ENCODE results near the gene DBH.

The DBH gene

DNA sequence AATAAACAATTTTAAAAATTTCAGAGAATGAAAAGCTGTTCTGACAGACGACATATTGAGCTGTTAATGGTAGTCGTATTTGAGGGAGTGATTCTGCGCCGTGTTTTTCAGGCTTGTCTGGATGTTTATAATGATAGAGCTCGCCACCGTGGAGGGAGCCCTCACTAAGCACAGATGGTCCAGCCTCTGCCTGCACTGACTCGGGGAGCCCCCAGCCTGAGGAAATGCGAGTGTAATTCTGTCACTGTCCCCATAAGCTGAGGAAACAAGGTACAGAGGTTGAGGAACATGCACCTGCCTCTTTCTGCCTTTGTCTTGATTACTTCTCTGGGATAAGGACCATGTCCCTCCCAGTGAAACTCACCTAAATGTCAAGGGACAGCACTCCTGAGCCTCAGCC, 7.4 kb upstream of the DBH start:
- FAIRE-seq, result no peak

DNA sequence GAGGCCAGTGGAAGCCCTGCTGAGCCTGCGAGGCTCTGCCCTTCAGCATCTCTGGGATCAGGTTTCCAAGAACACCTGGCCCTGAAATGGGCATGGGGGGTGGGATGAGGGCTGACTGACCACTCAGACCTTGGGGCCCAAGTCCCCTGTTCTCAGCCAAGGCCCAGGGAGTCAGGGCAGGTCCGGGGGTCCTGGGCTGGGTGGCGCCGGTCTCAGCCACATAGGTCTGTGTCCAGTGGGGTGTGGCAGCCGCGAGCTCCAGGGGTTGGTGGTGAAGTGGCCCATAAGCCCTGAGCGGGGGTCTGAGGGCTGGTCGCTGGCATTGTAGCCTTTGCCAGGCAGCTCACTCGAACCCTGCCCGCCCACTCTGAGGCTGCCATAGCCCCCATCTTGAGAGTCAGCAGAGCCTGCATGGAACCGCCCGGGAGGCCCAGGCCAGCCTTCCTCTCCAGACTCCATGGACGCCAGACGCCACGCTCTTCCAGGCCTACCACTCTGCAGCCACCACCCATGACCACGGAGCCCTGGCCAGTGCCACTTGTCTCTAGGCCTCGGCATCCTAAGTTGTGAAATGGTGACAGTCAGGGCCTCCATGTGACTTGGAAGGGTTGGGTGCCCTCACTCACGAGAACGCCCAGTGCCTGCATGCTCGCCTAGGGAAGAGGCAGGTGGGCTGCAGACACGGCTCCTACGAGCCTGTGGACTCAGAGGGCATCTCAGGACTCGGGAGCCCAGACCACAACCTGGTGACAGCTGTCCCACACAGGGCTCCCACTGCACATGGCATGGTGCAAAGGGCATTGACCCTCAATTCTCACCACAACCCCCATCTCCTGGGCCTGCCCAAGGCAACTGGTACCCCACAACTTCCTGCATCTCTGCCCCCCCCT, 6.7 kb upstream of the DBH start:
- FAIRE-seq, result no peak

DNA sequence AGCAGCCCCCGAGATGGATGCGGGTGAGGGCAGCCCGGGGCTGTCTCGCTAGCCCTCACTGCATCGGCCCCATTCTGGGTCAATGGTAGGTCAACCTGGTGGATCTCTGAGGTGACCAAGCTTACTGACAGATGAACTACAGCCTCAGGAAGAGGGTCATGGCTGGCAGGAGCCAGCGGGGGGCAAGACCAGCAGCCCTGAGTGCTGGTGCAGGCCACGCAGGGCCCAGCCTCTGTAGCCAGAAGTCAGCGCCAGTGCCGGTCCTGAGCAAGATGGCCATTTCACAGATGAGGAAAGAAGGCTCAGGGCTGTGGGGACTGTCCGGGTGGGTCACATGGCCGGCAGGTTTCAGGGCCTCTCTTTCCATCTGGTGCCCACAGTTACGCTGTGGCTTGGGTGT, 5.1 kb upstream of the DBH start:
- no peak for FAIRE-seq

DNA sequence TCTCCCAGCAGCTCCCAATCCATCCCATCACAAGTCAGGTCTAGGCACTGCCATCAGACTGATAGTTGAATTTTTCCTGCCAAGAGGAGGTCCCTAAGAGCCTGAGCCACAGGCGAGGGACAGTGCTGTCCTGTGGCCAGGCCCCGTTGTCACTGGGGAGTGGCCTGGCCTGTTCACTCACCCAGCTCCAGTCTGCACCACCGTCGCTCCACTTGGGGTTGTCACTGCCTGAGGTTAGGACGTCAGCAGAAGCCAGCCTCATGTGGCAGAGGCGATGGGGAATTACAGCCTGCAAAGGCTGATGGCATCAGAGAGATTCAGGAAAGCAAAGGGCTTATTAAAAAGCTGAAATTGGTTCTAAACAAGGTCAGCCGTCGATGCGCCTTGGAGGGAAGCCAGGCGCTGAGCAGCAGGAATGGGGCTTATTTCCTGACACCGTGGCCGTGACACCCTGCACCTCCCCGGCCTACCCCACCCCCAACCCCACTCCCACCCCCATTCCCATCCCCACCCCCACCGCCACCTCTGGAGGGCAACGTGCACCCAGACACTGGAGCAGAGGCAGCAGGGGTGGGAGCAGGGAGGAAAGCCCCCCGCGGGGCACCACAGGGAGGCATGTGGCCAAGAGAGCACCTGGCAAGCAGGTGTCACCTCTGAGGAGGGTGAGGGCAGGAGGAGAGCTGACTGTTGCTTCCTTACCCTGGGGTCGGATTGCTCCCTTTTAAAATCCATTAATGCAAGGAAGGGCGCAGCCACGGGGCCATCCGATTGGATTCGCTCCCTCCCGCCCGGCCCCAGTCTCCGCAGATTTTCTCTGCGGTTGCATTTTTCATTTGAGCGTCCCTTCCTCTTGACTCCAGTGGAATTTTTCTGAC, 3.1 kb upstream of the DBH start:
- FAIRE-seq, result no peak

DNA sequence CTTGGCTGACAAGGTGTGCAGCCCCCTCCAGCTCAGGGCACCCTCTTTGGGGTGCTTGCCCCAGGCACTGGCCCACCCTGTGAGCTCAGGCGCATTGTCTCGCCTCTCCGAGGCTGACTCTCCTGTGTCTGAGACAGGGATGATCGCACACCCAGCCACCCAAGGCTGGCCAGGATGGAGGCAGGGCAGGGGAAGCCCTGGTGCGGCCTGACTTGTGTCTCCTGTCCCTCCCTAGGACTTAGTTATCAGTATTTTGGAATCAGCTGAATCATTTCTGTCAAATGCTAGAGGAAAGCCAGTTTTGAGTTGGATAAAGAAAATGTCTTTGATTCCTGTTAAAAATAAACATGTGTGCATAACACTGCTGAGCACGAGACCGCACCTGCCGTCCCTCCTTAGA, 2.5 kb upstream of the DBH start:
- FAIRE-seq, result no peak

DNA sequence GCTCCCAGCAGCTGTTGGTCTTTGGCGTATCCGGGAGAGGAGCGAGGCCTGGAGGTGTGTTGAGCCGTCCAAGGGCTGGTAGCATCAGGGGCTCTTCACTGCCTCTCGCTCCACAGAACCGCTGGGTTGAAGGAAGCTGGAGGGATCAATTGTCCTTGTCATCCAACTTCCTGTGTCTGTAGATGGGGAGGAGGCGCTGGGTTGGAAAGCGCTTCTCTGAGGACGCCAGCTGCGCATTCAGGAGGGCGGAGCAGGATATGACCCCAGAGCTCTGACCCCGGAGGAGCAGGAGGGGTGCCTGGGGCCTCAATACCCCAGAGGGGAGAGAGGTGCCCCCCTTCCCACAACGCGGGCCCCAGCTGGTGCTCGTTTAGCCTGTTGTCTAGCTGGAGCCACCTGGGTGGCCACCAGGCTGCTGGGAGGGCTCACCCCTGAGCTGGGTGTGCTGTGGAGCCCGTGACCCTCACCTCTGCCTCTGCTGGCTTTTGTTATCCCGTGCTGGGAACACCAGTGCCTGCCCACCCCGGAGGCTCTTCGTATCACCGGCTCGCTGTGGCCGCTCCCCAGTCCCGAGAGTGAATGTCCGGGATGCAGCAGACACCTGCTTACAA, 2.0 kb upstream of the DBH start:
- no peak for FAIRE-seq

DNA sequence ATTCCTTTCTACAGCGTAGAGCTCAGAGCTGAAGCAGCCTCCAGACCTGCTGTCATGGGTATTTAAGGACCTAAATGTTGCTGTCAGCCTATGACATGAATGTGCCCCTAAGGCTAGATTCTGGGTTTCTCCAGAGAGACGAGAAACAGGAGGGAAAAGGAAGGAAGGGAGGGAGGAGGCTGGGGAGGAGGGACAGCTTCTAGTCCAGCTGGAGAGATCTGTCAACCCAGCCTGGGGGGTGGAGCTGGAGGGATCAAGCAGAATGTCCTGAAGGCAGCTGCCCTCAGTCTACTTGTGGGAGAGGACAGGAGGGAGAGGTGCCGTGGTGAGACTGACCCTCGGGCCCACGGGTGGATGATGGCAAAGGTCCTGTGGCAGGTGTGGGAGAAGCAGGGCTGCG, 1.1 kb upstream of the DBH start:
- no peak for FAIRE-seq

DNA sequence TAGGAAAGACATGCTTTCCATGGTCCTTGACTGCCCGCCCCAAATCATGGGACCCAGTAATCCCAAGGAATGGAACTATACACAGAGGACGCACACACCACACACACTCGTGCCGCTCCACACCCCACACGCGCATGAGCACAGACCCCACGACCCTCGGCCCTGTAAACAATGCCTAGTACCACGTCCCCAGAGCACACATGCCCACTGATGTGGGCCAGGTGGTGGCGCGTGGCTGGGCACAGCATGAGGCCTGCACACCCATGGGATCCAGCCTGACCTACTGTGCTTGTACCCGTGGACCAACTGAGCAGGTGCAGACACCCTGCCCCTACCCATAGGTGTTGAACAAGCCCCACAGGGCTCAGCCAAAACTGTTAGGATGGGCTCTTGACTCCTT, 739 bp downstream of the DBH start:
- FAIRE-seq, result no peak

DNA sequence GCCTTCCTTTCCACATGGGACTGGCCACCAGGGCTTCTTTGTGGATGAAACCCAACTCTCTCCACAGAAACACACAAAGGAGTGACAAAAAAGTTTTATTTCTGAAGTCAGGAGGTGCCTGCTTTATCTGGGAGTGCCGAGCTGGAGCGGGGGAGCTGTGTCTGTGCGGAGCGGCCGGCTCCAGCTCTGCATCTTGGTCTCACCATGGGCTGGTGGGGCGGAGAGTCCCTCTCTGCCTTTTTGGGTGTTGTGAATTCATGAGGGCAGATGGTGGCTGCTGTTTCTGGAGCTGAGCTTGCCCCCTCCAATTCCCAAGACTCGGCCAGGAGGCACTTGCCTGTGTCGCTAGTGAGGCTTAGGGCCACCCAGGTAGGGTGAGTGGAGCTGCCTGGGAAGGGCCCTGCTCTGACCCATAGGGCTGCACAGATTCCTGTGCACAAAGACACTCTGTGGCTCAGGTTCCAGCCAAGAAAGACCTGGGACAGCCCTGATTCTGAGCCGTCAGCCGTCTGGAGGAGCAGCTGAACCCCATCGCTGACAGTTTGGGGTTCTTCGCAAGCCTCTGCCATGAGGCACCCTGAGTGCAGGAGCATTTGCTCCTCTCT, 1.4 kb downstream of the DBH start:
- no peak for FAIRE-seq

DNA sequence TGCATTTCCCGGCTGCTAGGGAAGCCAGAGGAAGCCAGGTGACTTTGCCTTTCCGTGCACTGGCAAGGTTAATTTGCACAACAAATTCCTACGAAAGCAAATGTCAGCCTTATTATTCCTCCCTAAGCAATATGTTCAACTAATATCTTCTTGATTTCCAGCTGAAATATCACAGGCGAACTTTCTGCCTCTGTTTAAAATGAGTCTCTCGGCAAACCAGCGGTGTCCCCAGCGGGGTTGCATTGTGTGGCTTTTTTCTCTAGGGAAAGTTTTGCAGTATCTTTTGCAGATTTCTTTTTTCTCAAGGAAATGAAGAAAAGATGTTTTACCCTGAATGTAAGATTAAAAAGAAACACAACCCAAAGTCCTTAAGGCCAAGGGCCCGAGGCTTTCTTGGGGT, 1.9 kb downstream of the DBH start:
- no peak for FAIRE-seq

DNA sequence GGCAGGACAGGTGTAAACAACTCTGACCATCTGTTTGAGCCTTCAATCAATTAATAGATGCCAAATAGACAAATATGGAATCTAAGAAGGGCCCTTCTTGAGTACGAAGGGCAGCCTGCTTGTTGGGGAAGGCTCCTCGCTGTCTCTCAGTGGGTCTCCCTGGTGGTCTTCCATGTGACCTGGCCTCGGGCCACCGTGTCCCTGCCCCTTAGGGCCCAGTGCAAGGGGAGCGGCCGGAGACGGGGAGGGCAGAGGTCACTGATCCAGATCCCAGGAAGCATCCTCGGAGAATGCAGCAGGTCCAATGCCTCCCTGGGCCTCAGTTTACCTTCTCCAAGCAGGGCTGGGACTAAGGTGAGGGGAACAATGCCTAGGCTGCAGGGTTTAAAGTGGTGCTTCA, 2.5 kb downstream of the DBH start:
- FAIRE-seq, result no peak

DNA sequence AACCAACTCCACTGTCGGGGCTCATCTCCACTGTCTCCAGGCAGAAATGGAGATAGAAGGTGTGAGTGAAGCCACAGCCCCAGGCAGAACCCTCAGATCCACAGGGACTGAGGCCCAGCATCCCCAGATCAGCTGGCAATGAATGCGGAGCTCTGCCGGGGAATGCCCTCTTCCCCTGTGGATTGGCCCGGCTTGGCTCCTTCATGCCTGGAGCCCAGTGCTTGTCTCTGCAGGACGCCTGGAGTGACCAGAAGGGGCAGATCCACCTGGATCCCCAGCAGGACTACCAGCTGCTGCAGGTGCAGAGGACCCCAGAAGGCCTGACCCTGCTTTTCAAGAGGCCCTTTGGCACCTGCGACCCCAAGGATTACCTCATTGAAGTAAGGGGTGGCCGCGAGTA, 3.5 kb downstream of the DBH start:
- FAIRE-seq, result no peak

DNA sequence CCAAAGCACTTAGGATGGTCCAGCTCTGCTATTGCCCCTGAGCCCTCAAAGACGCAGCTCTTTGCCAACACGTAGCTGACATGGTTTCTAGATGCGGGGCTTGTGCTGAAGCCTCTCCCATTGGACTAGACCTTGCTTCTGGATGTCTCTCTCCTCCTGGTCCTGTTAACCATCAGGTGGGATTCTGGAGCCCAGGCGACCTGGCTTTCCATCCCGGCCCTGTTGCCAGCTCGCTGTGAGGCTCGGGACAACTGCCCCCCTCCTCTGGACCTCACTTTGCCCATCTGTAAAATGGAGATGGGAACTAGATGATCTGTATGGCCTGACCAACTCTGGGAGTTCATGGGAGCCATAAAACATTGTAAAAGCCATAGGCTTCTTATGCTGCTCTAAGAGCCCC, 4.0 kb downstream of the DBH start:
- FAIRE-seq, result no peak

DNA sequence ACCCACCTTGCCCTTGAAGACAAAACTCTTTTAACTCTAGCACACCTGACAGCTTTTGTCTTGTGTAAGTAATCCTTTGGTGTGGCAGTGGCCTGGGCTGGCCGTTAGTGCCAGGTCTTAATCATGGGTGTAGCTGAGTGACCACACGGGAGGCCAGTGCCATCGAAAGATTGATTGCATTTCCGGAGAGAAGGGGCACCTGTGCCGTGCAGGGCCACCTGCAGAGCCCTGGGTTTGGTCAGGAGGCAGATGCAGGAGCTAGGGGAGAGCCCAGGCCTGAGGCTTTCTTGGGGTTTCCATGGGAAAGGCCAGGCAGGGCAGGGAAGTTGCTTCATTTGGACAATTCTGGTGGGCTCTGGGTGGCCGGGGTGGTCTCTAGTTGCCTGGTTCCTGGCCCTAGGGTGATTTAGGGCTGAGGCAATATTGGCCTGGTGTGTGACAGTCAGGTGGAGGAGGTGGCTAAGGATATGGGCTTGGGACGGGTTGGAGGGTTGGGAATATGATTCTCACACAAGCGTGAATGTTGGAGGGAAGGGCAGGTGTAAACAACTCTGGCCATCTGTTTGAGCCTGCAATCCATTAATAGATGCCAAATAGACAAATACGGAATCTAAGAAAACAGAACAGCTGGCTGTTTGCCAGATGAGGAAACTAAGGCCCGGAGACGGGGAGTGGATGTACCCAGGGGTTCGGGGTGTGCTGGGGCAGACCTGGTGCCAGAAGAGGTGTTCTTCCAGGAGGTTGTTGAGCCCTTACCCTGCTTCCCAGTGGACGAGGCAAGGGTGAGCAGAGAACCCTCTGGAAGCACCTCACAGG, 4.6 kb downstream of the DBH start:
- FAIRE-seq, result no peak

DNA sequence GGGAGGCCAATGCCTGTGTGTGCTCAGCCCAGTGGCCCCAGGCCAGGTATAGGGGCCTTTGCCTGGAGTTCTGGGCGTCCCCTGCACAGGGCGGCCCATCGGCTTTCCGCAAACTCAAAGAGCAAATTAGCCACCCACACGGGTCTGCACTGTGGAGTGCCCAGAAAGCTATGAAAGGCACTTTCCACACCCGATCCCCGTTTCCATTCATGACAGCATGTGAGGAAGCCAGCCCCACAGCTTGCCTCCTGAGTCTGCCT, 5.2 kb downstream of the DBH start:
- FAIRE-seq, result no peak

DNA sequence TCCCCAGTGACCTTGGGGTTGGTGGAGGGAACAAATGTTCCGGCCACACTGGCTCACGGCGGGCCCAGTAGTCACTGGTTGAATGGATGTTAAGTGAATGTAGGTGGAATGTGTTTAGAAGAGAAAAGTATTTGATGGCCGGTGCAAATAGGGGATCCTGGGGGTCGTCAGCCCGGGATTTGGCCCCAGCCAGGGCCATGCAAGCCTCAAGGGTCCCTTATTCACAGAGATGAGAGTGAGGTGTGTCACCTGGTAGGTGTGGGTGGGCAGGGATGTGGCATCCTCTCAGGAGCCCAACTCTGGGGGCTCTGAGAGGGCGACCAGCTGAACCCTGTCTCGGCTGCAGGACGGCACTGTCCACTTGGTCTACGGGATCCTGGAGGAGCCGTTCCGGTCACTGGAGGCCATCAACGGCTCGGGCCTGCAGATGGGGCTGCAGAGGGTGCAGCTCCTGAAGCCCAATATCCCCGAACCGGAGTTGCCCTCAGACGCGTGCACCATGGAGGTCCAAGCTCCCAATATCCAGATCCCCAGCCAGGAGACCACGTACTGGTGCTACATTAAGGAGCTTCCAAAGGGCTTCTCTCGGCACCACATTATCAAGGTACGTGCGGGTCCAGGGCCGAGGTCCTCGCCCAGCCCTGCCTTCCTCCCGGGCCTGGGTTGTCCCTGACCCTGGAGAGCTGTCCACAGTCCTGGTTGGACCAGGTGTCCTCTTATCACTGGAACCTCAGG, 5.9 kb downstream of the DBH start:
- no peak for FAIRE-seq

DNA sequence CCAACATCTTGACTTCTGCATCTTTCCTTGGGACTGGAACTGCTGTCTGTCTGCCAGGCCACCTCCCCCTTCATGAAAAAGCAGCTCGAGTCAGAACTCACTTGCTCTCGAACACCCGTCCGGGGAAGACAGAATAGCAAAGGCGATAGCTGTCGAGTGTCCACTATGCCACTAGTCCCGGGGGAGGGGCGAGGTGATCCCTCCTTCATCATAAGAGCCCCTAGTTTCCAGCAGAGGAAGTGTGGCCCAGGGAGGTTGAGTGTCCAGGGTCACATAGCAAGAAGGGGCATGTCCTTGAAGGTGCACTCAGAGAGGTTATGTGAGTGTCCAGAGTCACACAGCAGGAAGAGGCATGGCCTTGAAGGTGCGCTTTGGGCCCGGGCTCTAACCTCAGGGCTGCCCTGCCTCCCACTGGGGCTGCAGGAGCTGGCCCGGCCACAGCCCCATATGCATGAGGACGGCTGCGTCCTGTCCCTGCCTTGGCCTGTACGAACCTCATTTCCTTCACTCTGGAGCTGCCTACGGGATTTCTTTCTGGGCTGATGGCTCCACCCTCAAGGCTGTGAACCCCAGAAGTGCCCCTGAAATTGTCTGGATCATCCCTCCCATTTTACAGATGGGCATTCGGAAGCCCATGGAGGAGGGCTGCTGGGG, 6.7 kb downstream of the DBH start:
- no peak for FAIRE-seq

DNA sequence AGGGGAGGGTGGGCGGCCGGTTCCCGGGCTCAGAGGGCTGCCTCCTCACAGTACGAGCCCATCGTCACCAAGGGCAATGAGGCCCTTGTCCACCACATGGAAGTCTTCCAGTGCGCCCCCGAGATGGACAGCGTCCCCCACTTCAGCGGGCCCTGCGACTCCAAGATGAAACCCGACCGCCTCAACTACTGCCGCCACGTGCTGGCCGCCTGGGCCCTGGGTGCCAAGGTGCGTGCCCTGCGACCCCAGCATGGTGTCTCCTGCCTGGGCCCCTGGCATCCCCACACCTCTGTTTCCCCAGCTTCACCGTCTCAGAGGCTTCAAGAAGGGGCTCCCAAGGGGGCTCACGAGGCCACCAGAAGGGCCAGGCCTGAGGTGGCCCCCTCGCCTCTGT, 7.2 kb downstream of the DBH start:
- no peak for FAIRE-seq

DNA sequence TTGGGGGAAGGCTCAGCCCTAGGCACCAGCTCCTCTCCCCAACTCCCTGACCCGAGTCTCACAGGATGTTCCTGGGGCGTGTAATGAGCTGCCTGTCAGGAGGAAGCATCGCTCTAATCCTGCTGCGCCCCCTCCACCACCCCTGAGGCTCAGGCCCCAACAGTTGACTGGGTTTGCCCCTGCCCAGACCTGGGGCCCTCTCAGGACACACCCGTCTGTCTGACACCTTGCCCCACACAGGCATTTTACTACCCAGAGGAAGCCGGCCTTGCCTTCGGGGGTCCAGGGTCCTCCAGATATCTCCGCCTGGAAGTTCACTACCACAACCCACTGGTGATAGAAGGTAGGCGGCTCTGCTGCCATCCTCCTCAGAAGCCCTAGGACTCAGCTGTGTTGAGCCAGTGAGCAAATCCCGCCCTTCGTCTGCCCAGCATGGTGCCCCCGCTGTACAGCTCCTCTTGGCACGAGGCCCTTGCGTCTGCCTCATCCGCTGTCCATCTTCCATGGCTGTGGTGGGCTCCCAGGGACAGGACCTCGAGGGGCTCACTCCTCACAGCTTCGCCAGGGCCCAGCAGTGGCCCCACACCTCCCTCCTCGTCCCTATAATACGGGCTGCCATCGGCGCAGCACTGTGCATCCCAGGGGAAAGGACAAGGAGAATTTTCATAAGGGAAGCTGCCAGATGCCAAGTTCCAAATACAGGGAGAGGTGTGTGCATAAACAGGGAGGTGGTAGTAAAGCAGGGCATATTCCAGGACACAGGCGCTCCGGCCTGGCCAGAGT, 8.0 kb downstream of the DBH start:
- FAIRE-seq, result no peak

DNA sequence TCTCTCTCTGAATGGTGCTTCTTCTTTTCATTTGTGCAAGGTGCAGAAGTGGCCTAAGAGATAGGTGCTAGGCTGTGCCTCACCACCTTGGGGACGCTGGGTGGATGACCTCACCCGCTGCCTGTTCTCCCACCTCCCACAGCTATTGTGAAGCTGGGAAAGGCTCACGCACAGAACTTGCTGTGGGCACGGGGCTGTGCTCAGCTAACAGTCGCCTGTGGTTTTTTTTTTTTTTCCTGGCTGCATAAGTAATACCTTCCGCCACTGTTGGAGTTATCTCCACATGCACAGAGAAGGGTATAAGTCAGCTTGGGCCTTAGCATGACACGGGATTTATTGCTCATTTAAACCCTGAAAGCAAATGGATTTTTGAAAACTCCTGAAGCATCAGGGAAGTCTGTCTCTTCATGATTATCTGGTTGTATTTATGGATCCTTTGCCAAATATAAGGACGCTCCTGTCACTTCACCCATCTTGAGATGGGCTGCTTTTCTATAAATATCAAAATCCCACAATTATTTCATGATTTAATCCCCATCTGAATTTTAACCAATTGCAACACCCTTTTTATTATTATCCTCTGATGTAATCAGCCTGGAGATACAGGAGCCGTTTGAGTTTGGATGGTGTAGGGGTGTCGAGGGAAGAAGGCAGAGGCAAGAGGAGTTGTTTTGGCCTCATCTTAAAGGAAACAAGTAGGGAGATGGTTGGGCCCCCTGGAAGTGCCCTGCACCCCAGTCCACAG, 9.0 kb downstream of the DBH start:
- no peak for FAIRE-seq
